GM23338 (cell line): ENCODE results near the gene IGFL3. TPM values are rescaled to one million over a fixed set of nuclear protein-coding genes. Genes with fewer than 3 reads are reported as not detected.

Source experiments
- ATAC-seq: fragments of 200-7000 bp; cut with Tn5 transposase; 3 replicates; pipeline ENCODE4 v1.9.1; 2020
- DNase-seq: peaks from one replicate; pipeline ENCODE4 v3.0.0-alpha.2; 2015; ENCODE audit warnings: low spot score
- H2AFZ ChIP-seq: fragments of 200-600 bp; sonication (generic); 2 replicates; pipeline ENCODE4 v1.8.0; 2016; ENCODE audit warnings: antibody characterized with exemption, mild to moderate bottlenecking, moderate library complexity
- H3F3A ChIP-seq: fragments of 200-600 bp; sonication (generic); replicated peaks from 2 replicates; pipeline ENCODE4 v1.8.0; 2017; ENCODE audit warnings: antibody characterized with exemption, mixed run types, low read depth
- H3K27ac ChIP-seq: fragments of 200-600 bp; sonication (generic); 2 replicates; pipeline ENCODE4 v1.6.1; 2016; ENCODE audit warnings: low read depth
- H3K27me3 ChIP-seq: fragments of 200-600 bp; sonication (generic); 2 replicates; pipeline ENCODE4 v1.8.0; 2016; ENCODE audit warnings: mild to moderate bottlenecking, mixed run types, moderate library complexity; ENCODE audit not compliant: insufficient read depth
- H3K36me3 ChIP-seq: fragments of 200-600 bp; sonication (generic); 2 replicates; pipeline ENCODE4 v1.8.0; 2016; ENCODE audit warnings: mild to moderate bottlenecking; ENCODE audit not compliant: insufficient read depth
- H3K4me1 ChIP-seq: fragments of 200-600 bp; sonication (generic); 2 replicates; pipeline ENCODE4 v1.8.0; 2016; ENCODE audit warnings: mild to moderate bottlenecking, moderate library complexity; ENCODE audit not compliant: insufficient read depth
- H3K4me2 ChIP-seq: fragments of 200-600 bp; sonication (generic); 2 replicates; pipeline ENCODE4 v1.7.1; 2017; ENCODE audit warnings: mixed run types
- H3K4me3 ChIP-seq: fragments of 200-600 bp; sonication (generic); 2 replicates; pipeline ENCODE4 v1.6.1; 2016; ENCODE audit warnings: mixed run types
- H3K79me2 ChIP-seq: fragments of 200-600 bp; sonication (generic); replicated peaks from 2 replicates; pipeline ENCODE4 v1.8.0; 2017; ENCODE audit warnings: mild to moderate bottlenecking; ENCODE audit not compliant: insufficient read depth
- H3K9me2 ChIP-seq: fragments of 200-600 bp; sonication (generic); 2 replicates; pipeline ENCODE4 v1.8.0; 2017; ENCODE audit not compliant: insufficient read depth
- H4K20me1 ChIP-seq: fragments of 200-600 bp; sonication (generic); replicated peaks from 2 replicates; pipeline ENCODE4 v1.8.0; 2017; ENCODE audit warnings: mild to moderate bottlenecking; ENCODE audit not compliant: insufficient read depth
- H3K27ac Mint-ChIP-seq: 2 replicates; pipeline ENCODE4 v1.8.0; 2020; ENCODE audit warnings: inconsistent platforms, mild to moderate bottlenecking, moderate library complexity, mixed read lengths
- H3K27me3 Mint-ChIP-seq: 3 replicates; pipeline ENCODE4 v1.8.0; 2022; ENCODE audit warnings: low read depth, mild to moderate bottlenecking, moderate library complexity, mixed read lengths, inconsistent platforms; ENCODE audit not compliant: insufficient read depth, poor library complexity
- H3K36me3 Mint-ChIP-seq: 3 replicates; pipeline ENCODE4 v1.8.0; 2021; ENCODE audit warnings: low read depth, mild to moderate bottlenecking, inconsistent platforms, moderate library complexity, mixed read lengths
- H3K4me1 Mint-ChIP-seq: 3 replicates; pipeline ENCODE4 v1.8.0; 2020; ENCODE audit warnings: mild to moderate bottlenecking, inconsistent platforms, mixed read lengths
- H3K4me3 Mint-ChIP-seq: 3 replicates; pipeline ENCODE4 v1.8.0; 2021; ENCODE audit warnings: moderate library complexity, mild to moderate bottlenecking, inconsistent platforms, mixed read lengths
- H3K9me3 Mint-ChIP-seq: 3 replicates; pipeline ENCODE4 v1.8.0; 2020; ENCODE audit warnings: moderate library complexity, mild to moderate bottlenecking, inconsistent platforms, mixed read lengths
- CREB1 ChIP-seq: fragments of 250-450 bp; sonication (Bioruptor Pico); IDR thresholded peaks from 2 replicates; pipeline ENCODE4 v1.5.0; 2020; ENCODE audit warnings: low read depth, mild to moderate bottlenecking, moderate library complexity
- EZH2 ChIP-seq: fragments of 200-600 bp; sonication (generic); IDR thresholded peaks from one replicate; pipeline ENCODE4 v1.8.0; 2017; ENCODE audit warnings: antibody characterized with exemption, mild to moderate bottlenecking, low read depth; ENCODE audit not compliant: unreplicated experiment
- EZH2phosphoT487 ChIP-seq: fragments of 200-600 bp; sonication (generic); IDR thresholded peaks from one replicate; pipeline ENCODE4 v1.8.1; 2018; ENCODE audit warnings: antibody characterized with exemption; ENCODE audit not compliant: unreplicated experiment
- JUNB ChIP-seq: IDR thresholded peaks from one replicate; pipeline ENCODE4 v1.6.1; 2016; ENCODE audit warnings: antibody characterized with exemption; ENCODE audit not compliant: unreplicated experiment
- NANOG ChIP-seq: IDR thresholded peaks from 2 replicates; pipeline ENCODE4 v1.6.1; 2016; ENCODE audit warnings: antibody characterized with exemption, borderline replicate concordance
- POLR2AphosphoS5 ChIP-seq: IDR thresholded peaks from 2 replicates; pipeline ENCODE4 v1.6.1; 2016; ENCODE audit warnings: antibody characterized with exemption, low read depth
- STAT1 ChIP-seq: IDR thresholded peaks from one replicate; pipeline ENCODE4 v1.6.1; 2016; ENCODE audit warnings: antibody characterized with exemption; ENCODE audit not compliant: unreplicated experiment
- ZNF114 ChIP-seq: fragments of 250-450 bp; sonication (Bioruptor Pico); IDR thresholded peaks from 2 replicates; pipeline ENCODE4 v1.5.0; 2020; ENCODE audit warnings: mild to moderate bottlenecking, moderate library complexity
- ZNF331 ChIP-seq: fragments of 250-450 bp; sonication (Bioruptor Pico); IDR thresholded peaks from 2 replicates; pipeline ENCODE4 v1.5.0; 2020; ENCODE audit warnings: low read depth, mild to moderate bottlenecking, moderate library complexity
- polyA plus RNA-seq: library from polyadenylated mRNA; unstranded; fragments of >200 nt; fragmentation: Nextera tagmentation; extraction: Ambion mirVana; gene quantifications from 2 replicates; pipeline ENCODE4 v1.2.1, GENCODE V29; 2016
- total RNA-seq: library from RNA; depleted of rRNA; stranded (reverse); fragments of >200 nt; shearing (Covaris generic); gene quantifications from 2 replicates; pipeline ENCODE4 v1.2.3, GENCODE V29; 2014
- TF ChIP-seq, protein P1 (sequence below): IDR thresholded peaks from one replicate; pipeline ENCODE4 v1.6.1; 2018; ENCODE audit warnings: antibody characterized with exemption; ENCODE audit not compliant: unreplicated experiment
- TF ChIP-seq, protein P2 (sequence below), 2 experiments: fragments of 200-600 bp in 1 of 2; sonication (generic) in 1 of 2; conservative IDR thresholded peaks; 2 replicates each; pipeline versions ENCODE4 v1.5.1 to v1.6.1; 2016 to 2017; ENCODE audit warnings: antibody characterized with exemption in 2 of 2, low read depth in 2 of 2, mild to moderate bottlenecking in 2 of 2, moderate library complexity in 1 of 2
- TF ChIP-seq, protein P3 (sequence below): fragments of 250-450 bp; sonication (Bioruptor Pico); IDR thresholded peaks from 2 replicates; pipeline ENCODE4 v1.5.0; 2020; ENCODE audit warnings: mild to moderate bottlenecking, moderate library complexity
- TF ChIP-seq, protein P4 (sequence below): IDR thresholded peaks from 2 replicates; pipeline ENCODE4 v1.6.1; 2016; ENCODE audit warnings: antibody characterized with exemption

Gene IGFL3
- total and polyA plus RNA-seq, 2 experiments from 2014 or later = not detected

DNA sequence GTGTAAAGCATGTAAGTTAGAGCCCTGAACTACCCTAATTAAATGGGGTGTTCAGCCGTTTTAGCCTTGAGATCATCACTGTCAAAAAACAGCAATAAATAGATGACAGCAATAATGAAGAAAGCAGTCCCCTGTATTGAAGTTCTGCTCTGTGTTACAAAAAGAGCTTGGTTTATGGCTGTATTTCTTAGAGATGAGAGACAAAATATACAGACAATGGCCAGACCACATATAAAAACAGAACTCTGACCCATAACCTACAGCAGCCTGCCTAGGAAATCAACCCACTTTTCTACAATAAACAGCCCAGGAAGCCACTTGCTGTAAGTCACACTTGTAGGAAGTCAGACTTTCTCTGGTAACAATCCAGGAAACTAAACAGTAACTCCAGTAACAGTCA, 10.8 kb downstream of the IGFL3 start:
- Mint-ChIP-seq H3K27me3 (no peaks in the 10 kb centered on the region), H3K4me1 (peaks cover 9% of the 10 kb centered on the region), H3K36me3 (no peaks in the 10 kb centered on the region), H3K4me3 (no peak overlapping the region), H3K27ac (no peak overlapping the region), H3K9me3 (no peaks in the 10 kb centered on the region; the same call in 2 of the 3 replicates)
- Histone ChIP-seq H3K27me3 (no peaks in the 10 kb centered on the region), H3K4me2 (no peak overlapping the region), H3K4me1 (no peaks in the 10 kb centered on the region), H3K9me2 (no peaks in the 10 kb centered on the region), H4K20me1 (no peaks in the 10 kb centered on the region), H3K79me2 (no peaks in the 10 kb centered on the region), H2AFZ (no peak overlapping the region), H3F3A (no peaks in the 10 kb centered on the region), H3K4me3 (no peak overlapping the region), H3K36me3 (no peaks in the 10 kb centered on the region), H3K27ac (no peak overlapping the region)
- no peak for DNase-seq
- no peak for ATAC-seq
- TF ChIP-seq STAT1 (no peak), EZH2phosphoT487 (no peak), ZNF331 (no peak), NANOG (no peak), JUNB (no peak), ZNF114 (CRISPR knock-in tag) (no peak), POLR2AphosphoS5 (no peak), EZH2 (no peak), CREB1 (no peak)
- TF ChIP-seq, protein P1, sequence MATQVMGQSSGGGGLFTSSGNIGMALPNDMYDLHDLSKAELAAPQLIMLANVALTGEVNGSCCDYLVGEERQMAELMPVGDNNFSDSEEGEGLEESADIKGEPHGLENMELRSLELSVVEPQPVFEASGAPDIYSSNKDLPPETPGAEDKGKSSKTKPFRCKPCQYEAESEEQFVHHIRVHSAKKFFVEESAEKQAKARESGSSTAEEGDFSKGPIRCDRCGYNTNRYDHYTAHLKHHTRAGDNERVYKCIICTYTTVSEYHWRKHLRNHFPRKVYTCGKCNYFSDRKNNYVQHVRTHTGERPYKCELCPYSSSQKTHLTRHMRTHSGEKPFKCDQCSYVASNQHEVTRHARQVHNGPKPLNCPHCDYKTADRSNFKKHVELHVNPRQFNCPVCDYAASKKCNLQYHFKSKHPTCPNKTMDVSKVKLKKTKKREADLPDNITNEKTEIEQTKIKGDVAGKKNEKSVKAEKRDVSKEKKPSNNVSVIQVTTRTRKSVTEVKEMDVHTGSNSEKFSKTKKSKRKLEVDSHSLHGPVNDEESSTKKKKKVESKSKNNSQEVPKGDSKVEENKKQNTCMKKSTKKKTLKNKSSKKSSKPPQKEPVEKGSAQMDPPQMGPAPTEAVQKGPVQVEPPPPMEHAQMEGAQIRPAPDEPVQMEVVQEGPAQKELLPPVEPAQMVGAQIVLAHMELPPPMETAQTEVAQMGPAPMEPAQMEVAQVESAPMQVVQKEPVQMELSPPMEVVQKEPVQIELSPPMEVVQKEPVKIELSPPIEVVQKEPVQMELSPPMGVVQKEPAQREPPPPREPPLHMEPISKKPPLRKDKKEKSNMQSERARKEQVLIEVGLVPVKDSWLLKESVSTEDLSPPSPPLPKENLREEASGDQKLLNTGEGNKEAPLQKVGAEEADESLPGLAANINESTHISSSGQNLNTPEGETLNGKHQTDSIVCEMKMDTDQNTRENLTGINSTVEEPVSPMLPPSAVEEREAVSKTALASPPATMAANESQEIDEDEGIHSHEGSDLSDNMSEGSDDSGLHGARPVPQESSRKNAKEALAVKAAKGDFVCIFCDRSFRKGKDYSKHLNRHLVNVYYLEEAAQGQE = no peak
- TF ChIP-seq, protein P2, sequence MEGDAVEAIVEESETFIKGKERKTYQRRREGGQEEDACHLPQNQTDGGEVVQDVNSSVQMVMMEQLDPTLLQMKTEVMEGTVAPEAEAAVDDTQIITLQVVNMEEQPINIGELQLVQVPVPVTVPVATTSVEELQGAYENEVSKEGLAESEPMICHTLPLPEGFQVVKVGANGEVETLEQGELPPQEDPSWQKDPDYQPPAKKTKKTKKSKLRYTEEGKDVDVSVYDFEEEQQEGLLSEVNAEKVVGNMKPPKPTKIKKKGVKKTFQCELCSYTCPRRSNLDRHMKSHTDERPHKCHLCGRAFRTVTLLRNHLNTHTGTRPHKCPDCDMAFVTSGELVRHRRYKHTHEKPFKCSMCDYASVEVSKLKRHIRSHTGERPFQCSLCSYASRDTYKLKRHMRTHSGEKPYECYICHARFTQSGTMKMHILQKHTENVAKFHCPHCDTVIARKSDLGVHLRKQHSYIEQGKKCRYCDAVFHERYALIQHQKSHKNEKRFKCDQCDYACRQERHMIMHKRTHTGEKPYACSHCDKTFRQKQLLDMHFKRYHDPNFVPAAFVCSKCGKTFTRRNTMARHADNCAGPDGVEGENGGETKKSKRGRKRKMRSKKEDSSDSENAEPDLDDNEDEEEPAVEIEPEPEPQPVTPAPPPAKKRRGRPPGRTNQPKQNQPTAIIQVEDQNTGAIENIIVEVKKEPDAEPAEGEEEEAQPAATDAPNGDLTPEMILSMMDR (conservative IDR thresholded peaks at IDR 0.05; ENCODE audit: low read depth in 2 of 2) = no peak
- TF ChIP-seq, protein P3, sequence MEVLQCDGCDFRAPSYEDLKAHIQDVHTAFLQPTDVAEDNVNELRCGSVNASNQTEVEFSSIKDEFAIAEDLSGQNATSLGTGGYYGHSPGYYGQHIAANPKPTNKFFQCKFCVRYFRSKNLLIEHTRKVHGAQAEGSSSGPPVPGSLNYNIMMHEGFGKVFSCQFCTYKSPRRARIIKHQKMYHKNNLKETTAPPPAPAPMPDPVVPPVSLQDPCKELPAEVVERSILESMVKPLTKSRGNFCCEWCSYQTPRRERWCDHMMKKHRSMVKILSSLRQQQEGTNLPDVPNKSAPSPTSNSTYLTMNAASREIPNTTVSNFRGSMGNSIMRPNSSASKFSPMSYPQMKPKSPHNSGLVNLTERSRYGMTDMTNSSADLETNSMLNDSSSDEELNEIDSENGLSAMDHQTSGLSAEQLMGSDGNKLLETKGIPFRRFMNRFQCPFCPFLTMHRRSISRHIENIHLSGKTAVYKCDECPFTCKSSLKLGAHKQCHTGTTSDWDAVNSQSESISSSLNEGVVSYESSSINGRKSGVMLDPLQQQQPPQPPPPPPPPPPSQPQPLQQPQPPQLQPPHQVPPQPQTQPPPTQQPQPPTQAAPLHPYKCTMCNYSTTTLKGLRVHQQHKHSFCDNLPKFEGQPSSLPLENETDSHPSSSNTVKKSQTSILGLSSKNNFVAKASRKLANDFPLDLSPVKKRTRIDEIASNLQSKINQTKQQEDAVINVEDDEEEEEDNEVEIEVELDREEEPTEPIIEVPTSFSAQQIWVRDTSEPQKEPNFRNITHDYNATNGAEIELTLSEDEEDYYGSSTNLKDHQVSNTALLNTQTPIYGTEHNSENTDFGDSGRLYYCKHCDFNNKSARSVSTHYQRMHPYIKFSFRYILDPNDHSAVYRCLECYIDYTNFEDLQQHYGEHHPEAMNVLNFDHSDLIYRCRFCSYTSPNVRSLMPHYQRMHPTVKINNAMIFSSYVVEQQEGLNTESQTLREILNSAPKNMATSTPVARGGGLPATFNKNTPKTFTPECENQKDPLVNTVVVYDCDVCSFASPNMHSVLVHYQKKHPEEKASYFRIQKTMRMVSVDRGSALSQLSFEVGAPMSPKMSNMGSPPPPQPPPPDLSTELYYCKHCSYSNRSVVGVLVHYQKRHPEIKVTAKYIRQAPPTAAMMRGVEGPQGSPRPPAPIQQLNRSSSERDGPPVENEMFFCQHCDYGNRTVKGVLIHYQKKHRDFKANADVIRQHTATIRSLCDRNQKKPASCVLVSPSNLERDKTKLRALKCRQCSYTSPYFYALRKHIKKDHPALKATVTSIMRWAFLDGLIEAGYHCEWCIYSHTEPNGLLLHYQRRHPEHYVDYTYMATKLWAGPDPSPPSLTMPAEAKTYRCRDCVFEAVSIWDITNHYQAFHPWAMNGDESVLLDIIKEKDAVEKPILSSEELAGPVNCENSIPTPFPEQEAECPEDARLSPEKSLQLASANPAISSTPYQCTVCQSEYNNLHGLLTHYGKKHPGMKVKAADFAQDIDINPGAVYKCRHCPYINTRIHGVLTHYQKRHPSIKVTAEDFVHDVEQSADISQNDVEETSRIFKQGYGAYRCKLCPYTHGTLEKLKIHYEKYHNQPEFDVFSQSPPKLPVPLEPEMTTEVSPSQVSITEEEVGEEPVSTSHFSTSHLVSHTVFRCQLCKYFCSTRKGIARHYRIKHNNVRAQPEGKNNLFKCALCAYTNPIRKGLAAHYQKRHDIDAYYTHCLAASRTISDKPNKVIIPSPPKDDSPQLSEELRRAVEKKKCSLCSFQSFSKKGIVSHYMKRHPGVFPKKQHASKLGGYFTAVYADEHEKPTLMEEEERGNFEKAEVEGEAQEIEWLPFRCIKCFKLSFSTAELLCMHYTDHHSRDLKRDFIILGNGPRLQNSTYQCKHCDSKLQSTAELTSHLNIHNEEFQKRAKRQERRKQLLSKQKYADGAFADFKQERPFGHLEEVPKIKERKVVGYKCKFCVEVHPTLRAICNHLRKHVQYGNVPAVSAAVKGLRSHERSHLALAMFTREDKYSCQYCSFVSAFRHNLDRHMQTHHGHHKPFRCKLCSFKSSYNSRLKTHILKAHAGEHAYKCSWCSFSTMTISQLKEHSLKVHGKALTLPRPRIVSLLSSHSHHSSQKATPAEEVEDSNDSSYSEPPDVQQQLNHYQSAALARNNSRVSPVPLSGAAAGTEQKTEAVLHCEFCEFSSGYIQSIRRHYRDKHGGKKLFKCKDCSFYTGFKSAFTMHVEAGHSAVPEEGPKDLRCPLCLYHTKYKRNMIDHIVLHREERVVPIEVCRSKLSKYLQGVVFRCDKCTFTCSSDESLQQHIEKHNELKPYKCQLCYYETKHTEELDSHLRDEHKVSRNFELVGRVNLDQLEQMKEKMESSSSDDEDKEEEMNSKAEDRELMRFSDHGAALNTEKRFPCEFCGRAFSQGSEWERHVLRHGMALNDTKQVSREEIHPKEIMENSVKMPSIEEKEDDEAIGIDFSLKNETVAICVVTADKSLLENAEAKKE (CRISPR knock-in tag) = no peak
- TF ChIP-seq, protein P4, sequence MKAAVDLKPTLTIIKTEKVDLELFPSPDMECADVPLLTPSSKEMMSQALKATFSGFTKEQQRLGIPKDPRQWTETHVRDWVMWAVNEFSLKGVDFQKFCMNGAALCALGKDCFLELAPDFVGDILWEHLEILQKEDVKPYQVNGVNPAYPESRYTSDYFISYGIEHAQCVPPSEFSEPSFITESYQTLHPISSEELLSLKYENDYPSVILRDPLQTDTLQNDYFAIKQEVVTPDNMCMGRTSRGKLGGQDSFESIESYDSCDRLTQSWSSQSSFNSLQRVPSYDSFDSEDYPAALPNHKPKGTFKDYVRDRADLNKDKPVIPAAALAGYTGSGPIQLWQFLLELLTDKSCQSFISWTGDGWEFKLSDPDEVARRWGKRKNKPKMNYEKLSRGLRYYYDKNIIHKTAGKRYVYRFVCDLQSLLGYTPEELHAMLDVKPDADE = no peak
